Activated T-cell treated with anti-CD3 and anti-CD28 coated beads, Interleukin-2, amount 50 U/mL, for 72 hours (primary cell): ENCODE data around the gene NFASC. TPM values are rescaled to one million over a fixed set of nuclear protein-coding genes. Genes with fewer than 3 reads are reported as not detected.

Source experiments
- ATAC-seq, 2 donors: fragments of 150-1000 bp; cut with Tn5 transposase; replicated peaks in 1 of 2; 2 replicates each; pipeline ENCODE4 v1.10.0; 2021; ENCODE audit warnings: moderate library complexity in 2 of 2, mild to moderate bottlenecking in 1 of 2
- DNase-seq, 2 donors: peaks; one replicate each; pipeline ENCODE4 v3.0.0; 2021 to 2022; ENCODE audit warnings: mixed read lengths in 1 of 2
- H3K27ac Mint-ChIP-seq: one replicate; pipeline ENCODE4 v1.8.0; 2022; ENCODE audit warnings: mild to moderate bottlenecking, moderate library complexity, mixed read lengths
- H3K27me3 Mint-ChIP-seq: one replicate; pipeline ENCODE4 v1.8.0; 2022; ENCODE audit warnings: low read depth, mixed read lengths
- H3K36me3 Mint-ChIP-seq, 2 donors: one replicate each; pipeline ENCODE4 v1.8.0; 2022; ENCODE audit warnings: mixed read lengths in 2 of 2, mild to moderate bottlenecking in 1 of 2; ENCODE audit not compliant: insufficient read depth in 2 of 2
- H3K4me1 Mint-ChIP-seq: one replicate; pipeline ENCODE4 v1.8.0; 2022; ENCODE audit warnings: low read depth, mixed read lengths
- H3K4me3 Mint-ChIP-seq, 2 donors: one replicate each; pipeline ENCODE4 v1.8.0; 2022; ENCODE audit warnings: mild to moderate bottlenecking in 2 of 2, mixed read lengths in 2 of 2, moderate library complexity in 2 of 2
- H3K9me3 Mint-ChIP-seq, 2 donors: one replicate each; pipeline ENCODE4 v1.8.0; 2022; ENCODE audit warnings: mixed read lengths in 2 of 2
- total RNA-seq, 2 donors: library from RNA; stranded (reverse); gene quantifications; one replicate each; pipeline ENCODE4 v1.2.3, GENCODE V29; 2022

Gene NFASC
- total RNA-seq, 2 donors from 2014 or later = 0.23 to 0.38 TPM

DNA sequence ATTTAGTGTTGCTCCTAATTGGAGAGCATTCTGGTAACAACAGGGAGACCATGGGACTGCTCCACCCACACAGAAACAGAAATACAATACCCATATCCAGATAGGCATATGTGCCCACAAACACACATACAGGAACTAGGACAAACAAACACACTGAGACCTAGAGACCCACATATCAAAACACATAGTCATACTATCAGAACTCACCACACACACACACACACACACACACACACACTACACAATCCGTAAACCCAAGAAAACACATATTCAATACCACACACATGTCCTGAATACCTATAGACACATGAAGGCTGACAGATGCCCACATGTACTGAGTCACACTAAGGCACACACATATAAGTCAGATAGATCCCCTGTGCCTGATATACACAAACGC is 3.5 kb upstream of the NFASC start:
- no peak overlapping the region for H3K4me3 Mint-ChIP-seq
- no peak overlapping the region for H3K27ac Mint-ChIP-seq
- no peaks in the 10 kb centered on the region for H3K36me3 Mint-ChIP-seq
- H3K27me3 Mint-ChIP-seq = no peaks in the 10 kb centered on the region
- ATAC-seq (no peak), DNase-seq (no peak)
- no peaks in the 10 kb centered on the region for H3K9me3 Mint-ChIP-seq
- H3K4me1 Mint-ChIP-seq = no peaks in the 10 kb centered on the region

DNA sequence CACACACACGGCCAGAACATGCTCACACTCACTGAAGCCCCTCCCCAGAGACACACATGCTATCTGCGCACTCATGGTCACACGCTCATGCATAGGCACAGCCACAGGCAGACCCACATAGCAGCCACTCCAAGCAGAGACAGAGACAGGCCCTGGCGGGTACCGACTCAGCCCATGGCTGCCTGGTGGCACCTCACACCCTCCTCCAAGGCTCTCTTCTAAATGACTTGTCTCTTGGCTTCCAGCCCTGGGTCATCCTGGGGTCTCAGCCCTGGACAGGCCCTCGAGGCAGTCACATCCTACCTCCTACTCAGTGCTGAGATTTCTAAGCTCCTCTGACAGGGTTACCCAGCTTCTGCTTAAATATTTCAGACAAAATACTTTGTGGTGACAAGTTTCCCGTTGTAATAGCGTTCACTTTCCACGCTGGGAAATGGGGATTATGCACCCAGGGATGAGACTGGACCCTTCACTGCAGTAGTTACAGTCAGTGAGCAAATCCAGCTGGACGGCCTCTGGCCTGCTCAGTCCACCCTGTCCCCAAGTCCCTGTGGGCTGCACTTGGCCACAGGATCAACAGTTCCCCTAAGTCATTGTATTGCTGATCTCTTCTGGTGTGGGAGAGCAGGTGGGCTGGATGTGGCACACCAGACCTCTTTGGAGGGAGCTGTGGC is 2.9 kb upstream of the NFASC start:
- Mint-ChIP-seq H3K27me3 (no peaks in the 10 kb centered on the region), H3K4me1 (no peaks in the 10 kb centered on the region), H3K4me3 (no peak overlapping the region), H3K36me3 (no peaks in the 10 kb centered on the region), H3K9me3 (no peaks in the 10 kb centered on the region), H3K27ac (no peak overlapping the region)
- ATAC-seq (no peak), DNase-seq (no peak)

DNA sequence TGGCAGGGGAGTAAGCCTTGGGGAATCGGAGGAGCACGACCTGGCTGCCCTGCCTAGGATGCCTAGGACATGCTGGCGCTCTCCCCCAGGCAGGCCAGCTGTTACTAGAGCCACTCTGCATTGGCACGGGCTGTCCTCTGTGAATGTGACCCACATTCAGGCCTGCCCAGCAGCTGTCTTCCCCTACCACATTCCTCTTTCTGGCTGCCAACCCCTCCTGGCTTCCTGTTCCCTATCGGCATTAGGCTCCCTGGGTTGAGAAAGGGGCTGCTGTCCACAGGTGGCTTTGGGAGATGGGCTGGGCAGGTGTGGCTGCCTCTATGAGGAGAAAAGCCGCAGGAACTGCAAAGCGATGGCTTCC is 2.3 kb upstream of the NFASC start:
- Mint-ChIP-seq H3K36me3 (no peaks in the 10 kb centered on the region), H3K4me3 (no peak overlapping the region), H3K4me1 (no peaks in the 10 kb centered on the region), H3K9me3 (no peaks in the 10 kb centered on the region), H3K27ac (no peak overlapping the region), H3K27me3 (no peaks in the 10 kb centered on the region)
- DNase-seq (no peak), ATAC-seq (no peak)

- no peaks in the 10 kb centered on the region for H3K9me3 Mint-ChIP-seq
- H3K4me1 Mint-ChIP-seq = no peaks in the 10 kb centered on the region
- no peaks in the 10 kb centered on the region for H3K36me3 Mint-ChIP-seq
- H3K4me3 Mint-ChIP-seq = no peak overlapping the region
- no peaks in the 10 kb centered on the region for H3K27me3 Mint-ChIP-seq
- no peak overlapping the region for H3K27ac Mint-ChIP-seq
- no peak for DNase-seq
- no peak for ATAC-seq
Measured at GRCh38 chr1:204869097-204869496, 1.6 kb upstream of the NFASC start.

DNA sequence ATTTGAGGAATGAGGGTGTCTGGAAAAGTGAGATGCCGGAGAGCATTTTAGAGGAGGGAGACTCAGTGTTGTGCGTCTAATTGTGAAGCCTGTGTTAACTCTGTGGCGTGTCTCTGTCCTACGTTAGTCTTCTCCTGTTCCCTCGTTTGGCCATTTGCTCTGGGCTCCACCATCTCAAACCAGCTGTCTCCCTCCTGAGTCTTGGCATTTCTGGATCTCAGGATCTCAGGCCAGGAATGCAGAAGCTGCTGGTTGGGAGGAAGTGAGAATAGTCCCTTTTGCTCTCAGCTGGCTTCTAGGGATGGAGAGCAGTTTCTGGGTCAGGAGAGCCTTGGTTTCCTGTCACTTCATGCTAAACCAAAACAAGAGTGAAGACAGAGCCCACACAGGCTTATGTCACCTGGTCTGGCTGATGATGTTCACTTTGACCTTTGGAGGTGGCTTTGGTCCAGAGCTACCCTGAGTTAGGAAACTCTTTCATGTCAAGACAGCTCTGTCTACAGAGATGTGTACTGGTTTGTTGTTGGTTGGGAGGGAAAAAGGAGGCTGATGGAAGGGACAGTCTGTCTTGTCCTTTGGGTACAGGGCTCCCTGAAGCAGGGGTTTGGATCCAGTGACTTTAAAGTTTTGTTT is 859 bp downstream of the NFASC start:
- Mint-ChIP-seq H3K36me3 (no peaks in the 10 kb centered on the region), H3K27me3 (peaks cover 9% of the 10 kb centered on the region), H3K27ac (no peak overlapping the region), H3K9me3 (no peaks in the 10 kb centered on the region), H3K4me3 (no peak overlapping the region), H3K4me1 (no peaks in the 10 kb centered on the region)
- DNase-seq (no peak), ATAC-seq (peak in 1 of 2 donors; percentile 32)

GRCh38 chr1:204872262-204872881 is 1.7 kb downstream of the NFASC start:
- peak; percentile 41 to 47 for ATAC-seq
- H3K27ac Mint-ChIP-seq = no peak overlapping the region
- H3K27me3 Mint-ChIP-seq = peaks cover 11% of the 10 kb centered on the region
- no peaks in the 10 kb centered on the region for H3K9me3 Mint-ChIP-seq
- DNase-seq = no peak
- no peaks in the 10 kb centered on the region for H3K36me3 Mint-ChIP-seq
- H3K4me1 Mint-ChIP-seq = no peaks in the 10 kb centered on the region
- no peak overlapping the region for H3K4me3 Mint-ChIP-seq

DNA sequence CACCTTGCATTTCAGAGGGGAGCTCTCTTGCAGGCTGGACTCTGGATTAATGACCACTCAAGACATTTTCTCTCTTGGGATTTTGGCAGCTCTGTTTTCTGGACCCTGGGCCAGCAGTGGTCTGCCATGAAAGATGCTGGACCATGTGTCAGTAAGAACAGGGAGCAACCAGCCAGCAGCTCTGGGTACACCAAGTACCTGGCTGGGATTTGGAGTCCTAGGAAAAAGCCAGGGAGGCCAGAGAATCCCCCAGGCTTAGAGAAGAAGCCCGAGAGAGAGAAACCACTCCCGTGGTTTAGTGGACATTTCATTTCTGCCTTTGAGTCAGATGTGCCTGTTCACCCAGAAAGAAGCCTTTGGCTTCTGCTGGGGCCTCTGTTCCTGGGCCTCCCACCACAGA is 2.5 kb downstream of the NFASC start:
- Mint-ChIP-seq H3K27ac (no peak overlapping the region), H3K36me3 (no peaks in the 10 kb centered on the region)

GRCh38 chr1:204873714-204874113 is 3.1 kb downstream of the NFASC start:
- DNase-seq = no peak

More for the DNA sequence above, 2.5 kb downstream of the NFASC start:
- Mint-ChIP-seq H3K27me3 (peaks cover 18% of the 10 kb centered on the region), H3K4me1 (no peaks in the 10 kb centered on the region), H3K9me3 (no peaks in the 10 kb centered on the region), H3K4me3 (no peak overlapping the region)
- ATAC-seq (no peak), DNase-seq (no peak)

DNA sequence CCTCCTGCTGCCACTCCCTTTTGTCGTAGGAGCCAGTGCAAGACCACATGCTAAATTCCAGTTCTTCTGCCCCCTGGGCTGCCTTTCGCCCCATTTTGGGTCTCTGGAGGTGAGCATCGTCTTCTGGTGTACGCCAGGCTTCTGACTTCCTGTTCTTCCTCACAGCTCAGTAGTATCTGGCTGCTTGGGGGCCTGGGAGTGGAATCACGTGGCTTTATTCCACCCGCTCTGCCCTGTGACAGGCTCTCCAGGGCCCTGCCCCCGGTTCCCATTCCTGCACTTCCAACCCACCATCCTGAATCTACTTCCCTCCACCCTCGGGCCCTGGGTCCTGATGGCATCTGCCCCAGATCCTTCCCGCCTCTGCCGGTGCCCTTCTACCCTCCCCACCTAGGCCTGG is 3.6 kb downstream of the NFASC start:
- ATAC-seq = no peak
- Mint-ChIP-seq H3K36me3 (no peaks in the 10 kb centered on the region), H3K27ac (no peak overlapping the region), H3K4me3 (no peak overlapping the region), H3K4me1 (no peaks in the 10 kb centered on the region), H3K9me3 (no peaks in the 10 kb centered on the region), H3K27me3 (peaks cover 23% of the 10 kb centered on the region)
- DNase-seq = no peak

More at GRCh38 chr1:204873714-204874113, 3.1 kb downstream of the NFASC start:
- Mint-ChIP-seq H3K9me3 (no peaks in the 10 kb centered on the region), H3K4me3 (no peak overlapping the region), H3K36me3 (no peaks in the 10 kb centered on the region), H3K27ac (no peak overlapping the region), H3K27me3 (peaks cover 23% of the 10 kb centered on the region), H3K4me1 (no peaks in the 10 kb centered on the region)
- no peak for ATAC-seq

GRCh38 chr1:204875255-204875654 is 4.6 kb downstream of the NFASC start:
- no peaks in the 10 kb centered on the region for H3K4me1 Mint-ChIP-seq
- H3K27me3 Mint-ChIP-seq = peaks cover 23% of the 10 kb centered on the region
- no peaks in the 10 kb centered on the region for H3K36me3 Mint-ChIP-seq
- ATAC-seq (no peak), DNase-seq (no peak)
- no peak overlapping the region for H3K27ac Mint-ChIP-seq
- H3K9me3 Mint-ChIP-seq = no peaks in the 10 kb centered on the region
- no peak overlapping the region for H3K4me3 Mint-ChIP-seq

GRCh38 chr1:204878621-204879234 is 8.1 kb downstream of the NFASC start:
- Mint-ChIP-seq H3K9me3 (no peaks in the 10 kb centered on the region), H3K27me3 (peaks cover 23% of the 10 kb centered on the region), H3K36me3 (no peaks in the 10 kb centered on the region), H3K4me1 (no peaks in the 10 kb centered on the region), H3K4me3 (no peak overlapping the region), H3K27ac (no peak overlapping the region)
- DNase-seq (no peak), ATAC-seq (no peak)

DNA sequence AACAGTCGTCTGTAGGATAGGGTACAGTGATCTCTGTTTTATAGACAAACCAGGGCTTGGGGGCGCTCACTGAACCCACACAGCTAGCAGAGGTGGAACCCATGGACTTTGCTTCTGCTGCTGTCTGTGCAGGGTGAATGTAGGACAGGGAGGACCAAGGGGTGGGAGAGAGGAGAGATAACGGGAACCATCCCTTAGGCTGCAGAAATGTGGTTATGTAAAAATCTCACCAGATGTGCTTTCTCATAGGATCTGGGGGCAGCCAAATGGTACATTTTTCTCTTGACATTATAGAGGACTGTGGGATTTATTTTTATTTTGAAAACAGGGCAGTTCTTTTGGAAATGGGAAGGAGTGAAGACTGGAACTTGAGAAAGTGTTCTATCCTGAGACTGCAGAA is 8.7 kb downstream of the NFASC start:
- DNase-seq = no peak
- Mint-ChIP-seq H3K27ac (no peak overlapping the region), H3K36me3 (no peaks in the 10 kb centered on the region), H3K27me3 (peaks cover 23% of the 10 kb centered on the region), H3K4me3 (no peak overlapping the region), H3K4me1 (no peaks in the 10 kb centered on the region), H3K9me3 (no peaks in the 10 kb centered on the region)
- ATAC-seq = no peak

DNA sequence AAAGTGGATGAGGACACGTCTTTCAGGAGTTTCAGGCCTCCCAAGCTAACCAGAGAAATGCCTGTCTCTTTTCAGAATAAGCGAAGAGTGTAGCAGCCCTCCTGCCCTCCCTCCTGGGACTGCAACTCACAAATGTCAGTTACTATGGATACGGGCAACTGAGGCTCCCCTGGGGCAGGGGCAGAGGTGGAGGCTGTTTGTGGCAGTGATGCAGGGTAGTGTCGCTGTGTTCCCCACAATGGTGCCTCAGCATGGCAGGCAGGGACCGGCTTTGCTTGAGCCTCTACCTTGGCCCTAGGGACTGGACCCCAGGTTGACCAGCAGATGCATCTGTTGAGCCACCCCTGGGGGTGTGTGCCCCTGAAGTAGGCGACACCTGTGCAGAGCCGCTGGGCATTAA is 10.2 kb downstream of the NFASC start:
- DNase-seq (no peak), ATAC-seq (no peak)
- Mint-ChIP-seq H3K27me3 (peaks cover 25% of the 10 kb centered on the region), H3K36me3 (no peaks in the 10 kb centered on the region), H3K9me3 (no peaks in the 10 kb centered on the region), H3K4me3 (no peak overlapping the region), H3K4me1 (no peaks in the 10 kb centered on the region), H3K27ac (no peak overlapping the region)
